K562 (cell line): Measurements from ENCODE around the gene ATP2B1.

Experiments used
- POLR2AphosphoS2 ChIP-seq: IDR thresholded peaks from 2 replicates; pipeline ENCODE4 v1.6.1; 2012; ENCODE audit warnings: low read length, improper control_type of control experiment
- TEAD4 ChIP-seq, 2 experiments: sonication (generic) in 1 of 2; formaldehyde crosslinking in 1 of 2; IDR thresholded peaks; 2 replicates each; pipeline versions ENCODE4 v1.6.1 to v1.8.0; 2012 to 2022; ENCODE audit warnings: borderline replicate concordance in 1 of 2, inconsistent platforms in 1 of 2, low read length in 1 of 2, mild to moderate bottlenecking in 1 of 2, missing genetic modification reagents in 1 of 2
- YY1 ChIP-seq, 3 experiments: IDR thresholded peaks; 2 replicates each; pipeline ENCODE4 v1.6.1; 2011; ENCODE audit warnings: low read length in 2 of 3, mild to moderate bottlenecking in 2 of 3, moderate library complexity in 2 of 3, borderline replicate concordance in 1 of 3, control low read depth in 1 of 3, low read depth in 1 of 3; ENCODE audit not compliant: insufficient read depth in 3 of 3, insufficient replicate concordance in 2 of 3, control insufficient read depth in 1 of 3, insufficient read length in 1 of 3; ENCODE audit errors: extremely low read depth in 1 of 3
- TF ChIP-seq, protein P1 (sequence below): sonication (generic); formaldehyde crosslinking; IDR thresholded peaks from 2 replicates; pipeline ENCODE4 v1.8.1; 2022; ENCODE audit warnings: missing genetic modification reagents

GRCh38 chr12:89706986-89707702 is 1.5 kb downstream of the ATP2B1 start:
- TF ChIP-seq POLR2AphosphoS2, result no peak
- TF ChIP-seq, protein P1, sequence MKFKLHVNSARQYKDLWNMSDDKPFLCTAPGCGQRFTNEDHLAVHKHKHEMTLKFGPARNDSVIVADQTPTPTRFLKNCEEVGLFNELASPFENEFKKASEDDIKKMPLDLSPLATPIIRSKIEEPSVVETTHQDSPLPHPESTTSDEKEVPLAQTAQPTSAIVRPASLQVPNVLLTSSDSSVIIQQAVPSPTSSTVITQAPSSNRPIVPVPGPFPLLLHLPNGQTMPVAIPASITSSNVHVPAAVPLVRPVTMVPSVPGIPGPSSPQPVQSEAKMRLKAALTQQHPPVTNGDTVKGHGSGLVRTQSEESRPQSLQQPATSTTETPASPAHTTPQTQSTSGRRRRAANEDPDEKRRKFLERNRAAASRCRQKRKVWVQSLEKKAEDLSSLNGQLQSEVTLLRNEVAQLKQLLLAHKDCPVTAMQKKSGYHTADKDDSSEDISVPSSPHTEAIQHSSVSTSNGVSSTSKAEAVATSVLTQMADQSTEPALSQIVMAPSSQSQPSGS (CRISPR knock-in tag), result no peak
- TF ChIP-seq YY1 (IDR thresholded peaks at IDR 0.05; ENCODE audit: borderline replicate concordance in 1 of 3, control insufficient read depth in 1 of 3, extremely low read depth in 1 of 3, insufficient read depth in 3 of 3, insufficient read length in 1 of 3, insufficient replicate concordance in 2 of 3, low read depth in 1 of 3, low read length in 2 of 3), result no peak
- TF ChIP-seq TEAD4 (IDR thresholded peaks at IDR 0.05; ENCODE audit: low read length), result no peak
- no peak for TF ChIP-seq TEAD4 (CRISPR knock-in tag; IDR thresholded peaks at IDR 0.05; ENCODE audit: borderline replicate concordance)
